K562 (cell line): ENCODE data around the gene SYN1. TPM values are rescaled to one million over a fixed set of nuclear protein-coding genes. Genes with fewer than 3 reads are reported as not detected.

Experiments used
- BRF1 ChIP-seq: IDR thresholded peaks from 3 replicates; pipeline ENCODE4 v1.6.1; 2011; ENCODE audit warnings: borderline replicate concordance, mild to moderate bottlenecking; ENCODE audit not compliant: insufficient read length; ENCODE audit errors: extremely low read depth
- CREB3L1 ChIP-seq: fragments of 450-650 bp; IDR thresholded peaks from 2 replicates; pipeline ENCODE4 v1.6.1; 2014; ENCODE audit warnings: low read depth, mild to moderate bottlenecking, moderate library complexity, borderline replicate concordance
- CTBP1 ChIP-seq: fragments of 450-650 bp; IDR thresholded peaks from 2 replicates; pipeline ENCODE4 v1.6.1; 2016; ENCODE audit warnings: borderline replicate concordance
- EHMT2 ChIP-seq: fragments of 450-650 bp; IDR thresholded peaks from 2 replicates; pipeline ENCODE4 v1.6.1; 2018; ENCODE audit warnings: antibody characterized with exemption
- GTF2F1 ChIP-seq: IDR thresholded peaks from 2 replicates; pipeline ENCODE4 v1.6.1; 2011; ENCODE audit warnings: low read depth, low read length, improper control_type of control experiment
- MED1 ChIP-seq: sonication (generic); formaldehyde crosslinking; IDR thresholded peaks from 2 replicates; pipeline ENCODE4 v1.8.1; 2023; ENCODE audit warnings: missing genetic modification reagents, borderline replicate concordance
- MXI1 ChIP-seq: IDR thresholded peaks from 2 replicates; pipeline ENCODE4 v1.6.1; 2011; ENCODE audit warnings: low read depth, mild to moderate bottlenecking, improper control_type of control experiment, low read length
- PBX2 ChIP-seq, 2 experiments: IDR thresholded peaks in 1 of 2; conservative IDR thresholded peaks in 1 of 2; 2 replicates each; pipeline ENCODE4 v1.6.1; 2016; ENCODE audit warnings: low read depth in 2 of 2, mild to moderate bottlenecking in 1 of 2, missing compliant biosample characterization in 1 of 2, missing genetic modification characterization in 1 of 2, moderate library complexity in 1 of 2
- PHTF2 ChIP-seq: fragments of 250-450 bp; sonication (Bioruptor Pico); IDR thresholded peaks from 2 replicates; pipeline ENCODE4 v1.5.0; 2021; ENCODE audit warnings: mild to moderate bottlenecking
- RBFOX2 ChIP-seq: fragments of 200-400 bp; formaldehyde crosslinking; IDR thresholded peaks from 2 replicates; pipeline ENCODE4 v1.6.1; 2017; ENCODE audit warnings: low read depth, mild to moderate bottlenecking, low read length, moderate library complexity
- RBM39 ChIP-seq: fragments of 200-400 bp; formaldehyde crosslinking; optimal IDR thresholded peaks from 2 replicates; pipeline ENCODE3; 2018; ENCODE audit warnings: low read depth, low read length
- RCOR1 ChIP-seq, 2 experiments: IDR thresholded peaks; 2 replicates each; pipeline ENCODE4 v1.6.1; 2012; ENCODE audit warnings: low read depth in 2 of 2, low read length in 2 of 2, borderline replicate concordance in 1 of 2, improper control_type of control experiment in 1 of 2
- SMAD1 ChIP-seq: fragments of 150-350 bp; IDR thresholded peaks from 2 replicates; pipeline ENCODE4 v1.6.1; 2014; ENCODE audit warnings: low read length, low read depth; ENCODE audit not compliant: partially characterized antibody
- SMARCE1 ChIP-seq: fragments of 450-650 bp; IDR thresholded peaks from 2 replicates; pipeline ENCODE4 v1.7.1; 2016; ENCODE audit warnings: mild to moderate bottlenecking
- SP1 ChIP-seq: sonication (generic); formaldehyde crosslinking; IDR thresholded peaks from 2 replicates; pipeline ENCODE4 v1.8.1; 2022; ENCODE audit warnings: mild to moderate bottlenecking, missing genetic modification reagents
- TAF7 ChIP-seq: fragments of 450-650 bp; IDR thresholded peaks from 2 replicates; pipeline ENCODE4 v1.6.1; 2016; ENCODE audit warnings: missing genetic modification characterization, missing compliant biosample characterization
- TARDBP ChIP-seq: fragments of 450-650 bp; IDR thresholded peaks from 2 replicates; pipeline ENCODE4 v1.6.1; 2016
- YY1 ChIP-seq, 3 experiments: IDR thresholded peaks; 2 replicates each; pipeline ENCODE4 v1.6.1; 2011; ENCODE audit warnings: low read length in 2 of 3, mild to moderate bottlenecking in 2 of 3, moderate library complexity in 2 of 3, borderline replicate concordance in 1 of 3, control low read depth in 1 of 3, low read depth in 1 of 3; ENCODE audit not compliant: insufficient read depth in 3 of 3, insufficient replicate concordance in 2 of 3, control insufficient read depth in 1 of 3, insufficient read length in 1 of 3; ENCODE audit errors: extremely low read depth in 1 of 3
- ZBTB2 ChIP-seq: fragments of 450-650 bp; IDR thresholded peaks from 2 replicates; pipeline ENCODE4 v1.6.1; 2016; ENCODE audit warnings: antibody characterized with exemption
- ZNF174 ChIP-seq: fragments of 250-450 bp; sonication (Bioruptor Pico); IDR thresholded peaks from 2 replicates; pipeline ENCODE4 v1.4.0; 2020; ENCODE audit warnings: mild to moderate bottlenecking
- ZNF316 ChIP-seq: fragments of 450-650 bp; IDR thresholded peaks from 2 replicates; pipeline ENCODE4 v1.6.1; 2016
- polyA plus RNA-seq, 8 experiments: library from polyadenylated mRNA; depleted of rRNA in 4 of 8; stranded (reverse) in 5 of 8; unstranded in 3 of 8; fragments of >200 nt; fragmentation: Nextera tagmentation in 2 of 8; fragmentation: Illumina TruSeq in 1 of 8; extraction: Ambion mirVana in 2 of 8; extraction: Trizol in 1 of 8; gene quantifications; 2 replicates each; pipeline versions ENCODE4 v1.2.1 to v1.2.3, GENCODE V29; 2011 to 2014; ENCODE audit warnings: inconsistent platforms in 1 of 8, missing spikeins in 1 of 8
- total RNA-seq, 7 experiments: library from RNA; depleted of rRNA in 6 of 7; stranded (reverse); fragments of >200 nt in 6 of 7; fragmentation: Illumina TruSeq in 2 of 7; extraction: Trizol in 2 of 7; gene quantifications; 2 replicates each; pipeline versions ENCODE4 v1.2.1 to v1.2.3, GENCODE V29; 2011 to 2021; ENCODE audit warnings: low replicate concordance in 1 of 7
- TF ChIP-seq, protein P1 (sequence below): sonication (generic); formaldehyde crosslinking; IDR thresholded peaks from 2 replicates; pipeline ENCODE4 v1.8.0; 2022; ENCODE audit warnings: missing genetic modification reagents, mild to moderate bottlenecking, borderline replicate concordance

Gene SYN1
- total and polyA plus RNA-seq, 9 of the 15 experiments (the other 6 are each of a cell fraction or from before 2014, with no cell fraction given): 0.01 to 0.28 (median 0.18) TPM; not detected in 2

DNA sequence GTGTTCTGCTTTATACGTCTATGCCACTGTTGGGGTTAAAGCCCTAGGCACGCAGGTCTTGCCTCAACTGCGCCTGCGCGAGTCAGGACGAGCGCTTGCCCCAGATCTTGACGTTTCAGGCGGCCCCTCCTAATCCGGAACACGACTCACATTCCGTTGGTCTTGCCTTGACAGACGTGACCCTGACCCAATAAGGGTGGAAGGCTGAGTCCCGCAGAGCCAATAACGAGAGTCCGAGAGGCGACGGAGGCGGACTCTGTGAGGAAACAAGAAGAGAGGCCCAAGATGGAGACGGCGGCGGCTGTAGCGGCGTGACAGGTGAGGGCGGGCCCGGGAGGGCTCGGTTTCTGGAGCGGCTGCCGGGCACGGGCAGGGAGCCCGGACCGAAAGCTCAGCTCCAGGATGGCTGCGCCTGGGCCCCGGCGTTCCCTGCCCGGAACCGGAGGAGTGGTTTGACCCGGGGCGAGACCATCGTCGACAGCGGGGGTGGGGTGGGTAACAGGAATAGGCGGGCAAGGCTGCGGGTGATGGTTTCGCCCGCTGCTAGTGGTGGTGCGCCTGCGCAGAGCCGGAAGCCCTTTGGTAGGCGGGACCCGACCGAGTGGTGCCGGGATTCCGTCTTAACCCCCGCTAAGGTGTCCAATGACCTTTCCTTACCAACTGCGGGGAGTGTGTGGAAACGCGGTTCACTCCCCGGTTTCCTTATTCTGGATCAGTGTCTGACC is 58.6 kb downstream of the SYN1 start, which contains the start of gene ARAF (continued):
- no peak; the same call in 1 of the 2 replicates for TF ChIP-seq CREB3L1
- TF ChIP-seq RBFOX2: peak; percentile 96
- TF ChIP-seq BRF1: no peak
- TF ChIP-seq TAF7 (tag): peak; percentile 84
- no peak for TF ChIP-seq RBM39
- TF ChIP-seq RCOR1 (IDR thresholded peaks at IDR 0.05; ENCODE audit: borderline replicate concordance in 1 of 2, low read depth in 2 of 2, low read length in 2 of 2): no peak
- TF ChIP-seq EHMT2: no peak
- peak; percentile 60 to 88 (median 85) for TF ChIP-seq YY1 (IDR thresholded peaks at IDR 0.05; ENCODE audit: borderline replicate concordance in 1 of 3, control insufficient read depth in 1 of 3, extremely low read depth in 1 of 3, insufficient read depth in 3 of 3, insufficient read length in 1 of 3, insufficient replicate concordance in 2 of 3, low read depth in 1 of 3, low read length in 2 of 3)
- no peak for TF ChIP-seq TARDBP
- no peak for TF ChIP-seq ZNF316
- TF ChIP-seq, protein P1, sequence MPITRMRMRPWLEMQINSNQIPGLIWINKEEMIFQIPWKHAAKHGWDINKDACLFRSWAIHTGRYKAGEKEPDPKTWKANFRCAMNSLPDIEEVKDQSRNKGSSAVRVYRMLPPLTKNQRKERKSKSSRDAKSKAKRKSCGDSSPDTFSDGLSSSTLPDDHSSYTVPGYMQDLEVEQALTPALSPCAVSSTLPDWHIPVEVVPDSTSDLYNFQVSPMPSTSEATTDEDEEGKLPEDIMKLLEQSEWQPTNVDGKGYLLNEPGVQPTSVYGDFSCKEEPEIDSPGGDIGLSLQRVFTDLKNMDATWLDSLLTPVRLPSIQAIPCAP (CRISPR knock-in tag): no peak
- peak; percentile 8 for TF ChIP-seq SMAD1
- no peak for TF ChIP-seq MXI1
- no peak for TF ChIP-seq MED1 (CRISPR knock-in tag)
- no peak for TF ChIP-seq SMARCE1
- peak; percentile 87 for TF ChIP-seq SP1
- 0 out of 2 replicates have a peak, but pooled peaks have one; percentile 6 for TF ChIP-seq CTBP1
- peak; percentile 85 for TF ChIP-seq ZBTB2
- TF ChIP-seq PHTF2: no peak
- TF ChIP-seq ZNF174 (CRISPR knock-in tag): no peak
- no peak for TF ChIP-seq GTF2F1
- TF ChIP-seq PBX2 (CRISPR knock-in tag; IDR thresholded peaks at IDR 0.05; ENCODE audit: low read depth): peak; percentile 89
- peak; percentile 99 for TF ChIP-seq PBX2 (tag; conservative IDR thresholded peaks at IDR 0.05; ENCODE audit: low read depth)
